ENCODE measurements around the gene TEX22. TPM values are rescaled to one million over a fixed set of nuclear protein-coding genes. Genes with fewer than 3 reads are reported as not detected.

The TEX22 gene
- total RNA-seq, 1 donor from 2014 or later, result 5.7 TPM

- Mint-ChIP-seq H3K27me3 (no peaks in the 10 kb centered on the region), H3K27ac (no peak overlapping the region), H3K4me1 (peaks cover 4% of the 10 kb centered on the region), H3K36me3 (ENCODE audit: low read depth) (peaks cover 9% of the 10 kb centered on the region), H3K9me3 (no peaks in the 10 kb centered on the region), H3K4me3 (no peak overlapping the region)
- intact Hi-C loops (cut with micrococcal nuclease), result no loop called here
- no peak for DNase-seq
These were observed 38.1 kb downstream of the TEX22 start for GRCh38 chr14:105436402-105436801.

- no peaks in the 10 kb centered on the region for H3K27me3 Mint-ChIP-seq
- no peak overlapping the region for H3K4me3 Mint-ChIP-seq
- peaks cover 13% of the 10 kb centered on the region for H3K36me3 Mint-ChIP-seq (ENCODE audit: low read depth)
- no peak overlapping the region for H3K27ac Mint-ChIP-seq
- intact Hi-C loops (cut with micrococcal nuclease), result no loop called here
- DNase-seq, result no peak
- no peaks in the 10 kb centered on the region for H3K9me3 Mint-ChIP-seq
- peaks cover 4% of the 10 kb centered on the region for H3K4me1 Mint-ChIP-seq
These were observed 38.8 kb downstream of the TEX22 start for GRCh38 chr14:105436891-105437722.

- H3K27ac Mint-ChIP-seq, result no peak overlapping the region
- peaks cover 4% of the 10 kb centered on the region for H3K4me1 Mint-ChIP-seq
- intact Hi-C loops (cut with micrococcal nuclease), result no loop called here
- no peak overlapping the region for H3K4me3 Mint-ChIP-seq
- no peaks in the 10 kb centered on the region for H3K27me3 Mint-ChIP-seq
- H3K36me3 Mint-ChIP-seq (ENCODE audit: low read depth), result peaks cover 14% of the 10 kb centered on the region
- no peaks in the 10 kb centered on the region for H3K9me3 Mint-ChIP-seq
- no peak for DNase-seq
These were observed 39.6 kb downstream of the TEX22 start for GRCh38 chr14:105437723-105438500.

GRCh38 chr14:105439179-105439578 is 40.8 kb downstream of the TEX22 start:
- Mint-ChIP-seq H3K4me3 (no peak overlapping the region), H3K9me3 (no peaks in the 10 kb centered on the region), H3K4me1 (peaks cover 4% of the 10 kb centered on the region), H3K27me3 (no peaks in the 10 kb centered on the region), H3K36me3 (ENCODE audit: low read depth) (peaks cover 17% of the 10 kb centered on the region), H3K27ac (no peak overlapping the region)
- no peak for DNase-seq
- intact Hi-C loops (cut with micrococcal nuclease), result no loop called here

- no peak for DNase-seq
- H3K27me3 Mint-ChIP-seq, result no peaks in the 10 kb centered on the region
- peaks cover 2% of the 10 kb centered on the region for H3K4me1 Mint-ChIP-seq
- peaks cover 16% of the 10 kb centered on the region for H3K36me3 Mint-ChIP-seq (ENCODE audit: low read depth)
- H3K27ac Mint-ChIP-seq, result no peak overlapping the region
- H3K9me3 Mint-ChIP-seq, result no peaks in the 10 kb centered on the region
- no peak overlapping the region for H3K4me3 Mint-ChIP-seq
- intact Hi-C loops (cut with micrococcal nuclease), result no loop called here
These were observed 41.6 kb downstream of the TEX22 start for GRCh38 chr14:105439710-105440553.

GRCh38 chr14:105440554-105440900 is 42.2 kb downstream of the TEX22 start:
- no peak for DNase-seq
- H3K9me3 Mint-ChIP-seq, result no peaks in the 10 kb centered on the region
- no peaks in the 10 kb centered on the region for H3K4me1 Mint-ChIP-seq
- intact Hi-C loops (cut with micrococcal nuclease), result no loop called here
- H3K27ac Mint-ChIP-seq, result no peak overlapping the region
- peaks cover 14% of the 10 kb centered on the region for H3K36me3 Mint-ChIP-seq (ENCODE audit: low read depth)
- no peak overlapping the region for H3K4me3 Mint-ChIP-seq
- H3K27me3 Mint-ChIP-seq, result no peaks in the 10 kb centered on the region

GRCh38 chr14:105440992-105441391 is 42.7 kb downstream of the TEX22 start:
- Mint-ChIP-seq H3K36me3 (ENCODE audit: low read depth) (peaks cover 12% of the 10 kb centered on the region), H3K27me3 (no peaks in the 10 kb centered on the region), H3K4me3 (no peak overlapping the region), H3K4me1 (no peaks in the 10 kb centered on the region), H3K9me3 (no peaks in the 10 kb centered on the region), H3K27ac (no peak overlapping the region)
- DNase-seq, result no peak
- intact Hi-C loops (cut with micrococcal nuclease), result no loop called here

- Mint-ChIP-seq H3K36me3 (ENCODE audit: low read depth) (peaks cover 12% of the 10 kb centered on the region), H3K4me1 (no peaks in the 10 kb centered on the region), H3K27ac (no peak overlapping the region), H3K4me3 (no peak overlapping the region), H3K9me3 (no peaks in the 10 kb centered on the region), H3K27me3 (no peaks in the 10 kb centered on the region)
- DNase-seq, result no peak
- intact Hi-C loops (cut with micrococcal nuclease), result no loop called here
These were observed 43.8 kb downstream of the TEX22 start for GRCh38 chr14:105442125-105442524.

GRCh38 chr14:105442834-105443233 is 44.5 kb downstream of the TEX22 start:
- Mint-ChIP-seq H3K9me3 (no peaks in the 10 kb centered on the region), H3K4me1 (no peaks in the 10 kb centered on the region), H3K27ac (no peak overlapping the region), H3K27me3 (no peaks in the 10 kb centered on the region), H3K4me3 (no peak overlapping the region), H3K36me3 (ENCODE audit: low read depth) (peaks cover 12% of the 10 kb centered on the region)
- intact Hi-C loops (cut with micrococcal nuclease), result no loop called here
- DNase-seq, result no peak

GRCh38 chr14:105444859-105445258 is 46.5 kb downstream of the TEX22 start:
- H3K4me1 Mint-ChIP-seq, result no peaks in the 10 kb centered on the region
- DNase-seq, result no peak
- H3K9me3 Mint-ChIP-seq, result no peaks in the 10 kb centered on the region
- intact Hi-C loops (cut with micrococcal nuclease), result no loop called here
- no peaks in the 10 kb centered on the region for H3K27me3 Mint-ChIP-seq
- H3K4me3 Mint-ChIP-seq, result no peak overlapping the region
- H3K36me3 Mint-ChIP-seq (ENCODE audit: low read depth), result peaks cover 10% of the 10 kb centered on the region
- H3K27ac Mint-ChIP-seq, result no peak overlapping the region

GRCh38 chr14:105445290-105445689 is 47.0 kb downstream of the TEX22 start:
- no peaks in the 10 kb centered on the region for H3K4me1 Mint-ChIP-seq
- DNase-seq, result no peak
- no peak overlapping the region for H3K4me3 Mint-ChIP-seq
- no peak overlapping the region for H3K27ac Mint-ChIP-seq
- H3K9me3 Mint-ChIP-seq, result no peaks in the 10 kb centered on the region
- no peaks in the 10 kb centered on the region for H3K27me3 Mint-ChIP-seq
- intact Hi-C loops (cut with micrococcal nuclease), result no loop called here
- peaks cover 12% of the 10 kb centered on the region for H3K36me3 Mint-ChIP-seq (ENCODE audit: low read depth)

GRCh38 chr14:105445901-105446845 is 47.8 kb downstream of the TEX22 start:
- no peak for DNase-seq
- intact Hi-C loops (cut with micrococcal nuclease), result no loop called here
- no peak overlapping the region for H3K27ac Mint-ChIP-seq
- H3K36me3 Mint-ChIP-seq (ENCODE audit: low read depth), result peaks cover 13% of the 10 kb centered on the region
- no peaks in the 10 kb centered on the region for H3K4me1 Mint-ChIP-seq
- H3K4me3 Mint-ChIP-seq, result no peak overlapping the region
- H3K27me3 Mint-ChIP-seq, result no peaks in the 10 kb centered on the region
- no peaks in the 10 kb centered on the region for H3K9me3 Mint-ChIP-seq

- Mint-ChIP-seq H3K27me3 (no peaks in the 10 kb centered on the region), H3K9me3 (no peaks in the 10 kb centered on the region), H3K27ac (no peak overlapping the region), H3K36me3 (ENCODE audit: low read depth) (peaks cover 10% of the 10 kb centered on the region), H3K4me3 (no peak overlapping the region), H3K4me1 (no peaks in the 10 kb centered on the region)
- no peak for DNase-seq
- intact Hi-C loops (cut with micrococcal nuclease), result no loop called here
These were observed 48.6 kb downstream of the TEX22 start for GRCh38 chr14:105446971-105447370.

Data from activated CD4-positive, alpha-beta T cell treated with anti-CD3 and anti-CD28 coated beads, Interleukin-2, amount 10 ng/mL, durations not matched to agents 24 days and 14 days (primary cell).